ENCODE data around the gene TBK1. TPM values are rescaled to one million over a fixed set of nuclear protein-coding genes. Genes with fewer than 3 reads are reported as not detected.

TBK1 gene
- total RNA-seq, 1 donor from 2014 or later = 29.0 TPM

DNA sequence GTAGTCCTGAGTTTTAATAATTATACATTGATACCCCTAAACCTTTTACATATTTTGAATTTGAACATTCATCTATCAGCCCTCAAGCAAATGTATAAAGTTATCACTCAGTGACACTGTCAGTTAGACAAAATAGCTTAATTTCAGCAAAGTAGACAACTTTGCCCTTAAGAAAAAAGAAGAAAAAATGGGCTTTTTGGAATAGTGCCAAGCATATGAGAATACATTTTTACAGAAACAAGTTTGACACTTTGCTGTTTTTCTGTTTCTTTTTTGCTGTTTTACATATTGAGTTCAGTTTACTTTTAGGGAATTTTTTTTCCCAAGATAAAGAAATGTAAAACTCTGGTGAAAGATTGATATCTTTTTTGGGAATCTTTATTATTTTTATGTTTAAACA, 14.3 kb downstream of the TBK1 start:
- Histone ChIP-seq H3K4me3 (no peak overlapping the region), H3K27ac (no peak overlapping the region), H3K4me1 (no peaks in the 10 kb centered on the region), H3K36me3 (peaks cover 0 to 49% of the 10 kb centered on the region in 2 donors), H3K27me3 (no peaks in the 10 kb centered on the region), H3K9me3 (no peaks in the 10 kb centered on the region)
- intact Hi-C loops (cut with DNase I) = no loop called here
- no peak for DNase-seq (ENCODE audit: extremely low spot score in 2 of 2)
- TF ChIP-seq POLR2A (IDR thresholded peaks at IDR 0.05) (no peak), POLR2AphosphoS5 (IDR thresholded peaks at IDR 0.05; ENCODE audit: insufficient read depth in 1 of 2, low read depth in 1 of 2) (no peak)
- TF ChIP-seq, protein P1, sequence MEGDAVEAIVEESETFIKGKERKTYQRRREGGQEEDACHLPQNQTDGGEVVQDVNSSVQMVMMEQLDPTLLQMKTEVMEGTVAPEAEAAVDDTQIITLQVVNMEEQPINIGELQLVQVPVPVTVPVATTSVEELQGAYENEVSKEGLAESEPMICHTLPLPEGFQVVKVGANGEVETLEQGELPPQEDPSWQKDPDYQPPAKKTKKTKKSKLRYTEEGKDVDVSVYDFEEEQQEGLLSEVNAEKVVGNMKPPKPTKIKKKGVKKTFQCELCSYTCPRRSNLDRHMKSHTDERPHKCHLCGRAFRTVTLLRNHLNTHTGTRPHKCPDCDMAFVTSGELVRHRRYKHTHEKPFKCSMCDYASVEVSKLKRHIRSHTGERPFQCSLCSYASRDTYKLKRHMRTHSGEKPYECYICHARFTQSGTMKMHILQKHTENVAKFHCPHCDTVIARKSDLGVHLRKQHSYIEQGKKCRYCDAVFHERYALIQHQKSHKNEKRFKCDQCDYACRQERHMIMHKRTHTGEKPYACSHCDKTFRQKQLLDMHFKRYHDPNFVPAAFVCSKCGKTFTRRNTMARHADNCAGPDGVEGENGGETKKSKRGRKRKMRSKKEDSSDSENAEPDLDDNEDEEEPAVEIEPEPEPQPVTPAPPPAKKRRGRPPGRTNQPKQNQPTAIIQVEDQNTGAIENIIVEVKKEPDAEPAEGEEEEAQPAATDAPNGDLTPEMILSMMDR (IDR thresholded peaks at IDR 0.05) = no peak

DNA sequence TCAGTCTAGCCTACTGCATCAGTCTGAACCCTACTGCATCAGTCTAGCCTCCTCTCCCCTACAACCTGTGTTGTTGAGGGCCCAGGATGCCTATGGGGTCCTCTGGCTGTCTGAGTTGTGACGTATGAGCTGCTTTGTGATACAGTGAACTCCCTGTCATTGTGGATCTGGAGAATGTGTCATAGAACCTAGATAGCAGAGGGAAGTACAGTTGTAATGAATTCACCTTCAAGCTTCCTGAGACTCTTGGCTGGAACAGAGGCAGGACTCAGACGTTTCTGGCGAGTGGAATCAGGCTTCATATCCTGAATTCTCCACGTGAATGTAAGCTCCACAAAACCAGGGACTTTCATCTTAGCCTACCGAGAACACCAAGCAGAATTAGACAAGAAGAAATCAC, 17.0 kb downstream of the TBK1 start:
- Histone ChIP-seq H3K36me3 (peaks cover 0 to 53% of the 10 kb centered on the region in 2 donors), H3K9me3 (no peaks in the 10 kb centered on the region), H3K4me3 (no peak overlapping the region), H3K4me1 (no peaks in the 10 kb centered on the region), H3K27me3 (no peaks in the 10 kb centered on the region), H3K27ac (no peak overlapping the region)
- no peak for DNase-seq (ENCODE audit: extremely low spot score in 2 of 2)
- no peak for TF ChIP-seq POLR2AphosphoS5 (IDR thresholded peaks at IDR 0.05; ENCODE audit: insufficient read depth in 1 of 2, low read depth in 1 of 2)
- intact Hi-C loops (cut with DNase I) = no loop called here

DNA sequence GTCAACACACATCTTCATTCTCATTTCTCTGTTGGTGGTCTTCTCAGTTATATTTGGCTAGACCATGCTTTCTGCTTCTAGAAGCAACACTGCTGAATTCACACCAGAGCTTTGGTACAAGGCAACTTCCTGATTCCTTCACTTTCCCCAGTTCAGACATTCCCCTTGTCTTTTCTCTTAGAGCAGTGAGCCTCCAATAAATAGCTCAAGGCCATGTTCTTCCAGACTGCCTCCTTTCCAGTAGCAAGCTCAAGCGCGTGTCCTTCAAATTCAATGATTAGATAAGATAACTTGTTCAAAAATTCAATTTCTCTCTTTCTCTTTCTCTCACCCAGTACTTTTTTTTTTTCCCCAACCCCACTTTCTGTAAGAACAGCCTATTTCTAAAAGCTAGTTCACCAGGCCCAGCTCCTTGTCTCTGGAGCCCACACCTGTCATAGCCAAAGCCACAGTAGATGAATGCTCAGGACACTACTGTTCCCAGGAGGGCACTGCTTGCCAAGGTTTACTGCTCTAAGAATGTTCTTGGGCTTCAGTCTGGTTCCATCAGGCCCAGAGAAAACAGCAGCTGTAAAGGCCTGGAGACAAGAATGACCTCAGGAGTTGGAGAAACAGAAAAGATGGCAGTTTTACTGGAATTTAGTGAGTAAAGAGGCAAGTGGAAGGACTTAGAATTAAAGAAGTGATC, 17.7 kb downstream of the TBK1 start:
- no peak for DNase-seq (ENCODE audit: extremely low spot score in 2 of 2)
- H3K27ac ChIP-seq = no peak overlapping the region
- peaks cover 0 to 58% of the 10 kb centered on the region in 2 donors for H3K36me3 ChIP-seq
- TF ChIP-seq, protein P1 (IDR thresholded peaks at IDR 0.05) = no peak
- TF ChIP-seq POLR2A (IDR thresholded peaks at IDR 0.05) (no peak), POLR2AphosphoS5 (IDR thresholded peaks at IDR 0.05; ENCODE audit: insufficient read depth in 1 of 2, low read depth in 1 of 2) (no peak)
- no peak overlapping the region for H3K4me3 ChIP-seq
- H3K27me3 ChIP-seq = no peaks in the 10 kb centered on the region
- intact Hi-C loops (cut with DNase I) = no loop called here
- no peaks in the 10 kb centered on the region for H3K9me3 ChIP-seq
- H3K4me1 ChIP-seq = no peaks in the 10 kb centered on the region

DNA sequence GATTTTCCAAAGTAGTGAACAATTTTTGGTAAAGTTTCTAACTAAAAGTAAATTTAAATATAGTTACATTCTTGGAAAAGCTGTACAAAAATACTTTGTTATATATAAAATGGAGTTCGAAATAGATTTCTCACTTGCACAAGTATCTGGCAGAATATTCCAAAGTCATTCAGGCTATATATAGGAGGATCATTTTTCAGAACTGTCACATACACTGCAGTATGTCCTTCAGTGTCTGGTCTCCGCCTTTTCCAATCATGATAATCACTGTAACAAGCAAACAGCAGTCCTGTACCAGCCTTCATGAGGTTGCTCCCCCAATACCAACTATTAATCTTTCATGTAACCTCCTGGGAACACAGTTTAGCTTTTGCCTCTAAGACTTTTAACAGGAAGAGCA, 18.6 kb downstream of the TBK1 start:
- H3K27ac ChIP-seq = no peak overlapping the region
- no peaks in the 10 kb centered on the region for H3K4me1 ChIP-seq
- H3K27me3 ChIP-seq = no peaks in the 10 kb centered on the region
- H3K9me3 ChIP-seq = no peaks in the 10 kb centered on the region
- no peak overlapping the region for H3K4me3 ChIP-seq
- TF ChIP-seq POLR2AphosphoS5 (IDR thresholded peaks at IDR 0.05; ENCODE audit: insufficient read depth in 1 of 2, low read depth in 1 of 2) = no peak
- DNase-seq (ENCODE audit: extremely low spot score in 2 of 2) = no peak
- intact Hi-C loops (cut with DNase I) = no loop called here
- H3K36me3 ChIP-seq = peaks cover 0 to 58% of the 10 kb centered on the region in 2 donors

DNA sequence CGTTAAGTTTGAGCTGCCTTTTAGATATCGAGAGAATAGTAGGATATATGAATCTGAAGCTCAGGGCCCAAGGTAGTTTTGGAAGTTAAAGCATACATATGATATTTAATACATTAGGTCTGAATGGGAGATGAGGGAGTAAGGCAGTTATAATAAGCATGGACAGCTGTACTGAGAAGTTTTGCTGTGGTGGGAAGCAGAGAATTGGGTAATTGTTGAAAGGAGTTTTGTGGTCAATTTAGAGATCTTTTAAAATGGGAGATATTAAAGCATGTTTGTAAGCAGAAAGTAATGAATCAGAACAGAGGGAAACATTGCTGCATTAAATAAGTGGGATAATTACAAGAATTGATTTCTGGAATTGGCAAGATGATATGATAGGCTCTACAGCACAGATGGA, 21.3 kb downstream of the TBK1 start:
- H3K36me3 ChIP-seq = peaks cover 0 to 58% of the 10 kb centered on the region in 2 donors
- DNase-seq (ENCODE audit: extremely low spot score in 2 of 2) = no peak
- intact Hi-C loops (cut with DNase I) = no loop called here
- no peaks in the 10 kb centered on the region for H3K27me3 ChIP-seq
- H3K4me3 ChIP-seq = no peak overlapping the region
- H3K27ac ChIP-seq = no peak overlapping the region
- H3K9me3 ChIP-seq = peaks cover 9% of the 10 kb centered on the region
- no peaks in the 10 kb centered on the region for H3K4me1 ChIP-seq
- TF ChIP-seq POLR2A (IDR thresholded peaks at IDR 0.05) (no peak), POLR2AphosphoS5 (IDR thresholded peaks at IDR 0.05; ENCODE audit: insufficient read depth in 1 of 2, low read depth in 1 of 2) (no peak)
- TF ChIP-seq, protein P1 (IDR thresholded peaks at IDR 0.05) = no peak

DNA sequence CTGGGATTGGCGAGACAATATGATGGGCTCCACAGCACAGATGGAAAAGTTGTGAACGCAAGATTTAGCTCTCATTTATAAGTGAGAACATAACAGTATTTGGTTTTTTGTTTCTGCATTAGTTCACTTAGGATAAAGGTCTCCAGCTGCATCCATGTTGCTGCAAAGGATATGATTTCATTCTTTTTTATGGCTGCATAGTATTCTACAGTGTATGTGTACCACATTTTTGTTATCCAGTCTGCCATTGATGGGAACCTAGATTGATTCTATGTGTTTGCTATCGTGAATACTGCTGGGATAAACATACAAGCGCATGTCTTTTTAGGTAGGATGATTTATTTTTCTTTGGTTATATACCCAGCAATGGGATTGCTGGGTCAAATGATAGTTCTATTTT, 23.6 kb downstream of the TBK1 start:
- Histone ChIP-seq H3K27me3 (no peaks in the 10 kb centered on the region), H3K27ac (no peak overlapping the region), H3K36me3 (peaks cover 0 to 49% of the 10 kb centered on the region in 2 donors), H3K9me3 (peaks cover 9% of the 10 kb centered on the region), H3K4me1 (no peaks in the 10 kb centered on the region), H3K4me3 (no peak overlapping the region)
- TF ChIP-seq, protein P1 (IDR thresholded peaks at IDR 0.05) = no peak
- no peak for TF ChIP-seq POLR2A (IDR thresholded peaks at IDR 0.05)
- no peak for TF ChIP-seq POLR2AphosphoS5 (IDR thresholded peaks at IDR 0.05; ENCODE audit: insufficient read depth in 1 of 2, low read depth in 1 of 2)
- intact Hi-C loops (cut with DNase I) = no loop called here
- DNase-seq (ENCODE audit: extremely low spot score in 2 of 2) = no peak
